HPDE6-E6E7 (cell line): ENCODE results near the gene ST8SIA5.

Source experiments
- DNase-seq: peaks from one replicate; pipeline ENCODE4 v3.0.0; 2011; ENCODE audit warnings: missing footprints; ENCODE audit errors: extremely low spot score

Gene ST8SIA5

GRCh38 chr18:46740046-46740445, 16.8 kb downstream of the ST8SIA5 start:
- DNase-seq = no peak

GRCh38 chr18:46738491-46738890, 18.4 kb downstream of the ST8SIA5 start:
- DNase-seq = no peak

GRCh38 chr18:46736736-46737135, 20.1 kb downstream of the ST8SIA5 start:
- DNase-seq = no peak

- DNase-seq = no peak
Measured at GRCh38 chr18:46736135-46736534, 20.7 kb downstream of the ST8SIA5 start.

- no peak for DNase-seq
Measured at GRCh38 chr18:46734981-46735380, 21.9 kb downstream of the ST8SIA5 start.

- no peak for DNase-seq
Measured at GRCh38 chr18:46733872-46734271, 23.0 kb downstream of the ST8SIA5 start.

GRCh38 chr18:46732801-46733200, 24.1 kb downstream of the ST8SIA5 start:
- no peak for DNase-seq

GRCh38 chr18:46732201-46732600, 24.7 kb downstream of the ST8SIA5 start:
- DNase-seq = no peak

GRCh38 chr18:46731316-46731715, 25.5 kb downstream of the ST8SIA5 start:
- no peak for DNase-seq

GRCh38 chr18:46728219-46728930, 28.5 kb downstream of the ST8SIA5 start:
- no peak for DNase-seq

- no peak for DNase-seq
Measured at GRCh38 chr18:46727177-46727576, 29.7 kb downstream of the ST8SIA5 start.

GRCh38 chr18:46725310-46725709, 31.5 kb downstream of the ST8SIA5 start:
- no peak for DNase-seq

- DNase-seq = no peak
Measured at GRCh38 chr18:46723856-46724415, 32.9 kb downstream of the ST8SIA5 start.

- DNase-seq = no peak
Measured at GRCh38 chr18:46722051-46722450, 34.8 kb downstream of the ST8SIA5 start.

- DNase-seq = no peak
Measured at GRCh38 chr18:46721331-46721730, 35.5 kb downstream of the ST8SIA5 start.

GRCh38 chr18:46720521-46720920, 36.3 kb downstream of the ST8SIA5 start:
- DNase-seq = no peak

- DNase-seq = no peak
Measured at GRCh38 chr18:46720092-46720491, 36.8 kb downstream of the ST8SIA5 start.

GRCh38 chr18:46719388-46719787, 37.5 kb downstream of the ST8SIA5 start:
- DNase-seq = no peak

GRCh38 chr18:46718501-46719341, 38.1 kb downstream of the ST8SIA5 start:
- no peak for DNase-seq

GRCh38 chr18:46716827-46717226, 40.0 kb downstream of the ST8SIA5 start:
- DNase-seq = no peak

- no peak for DNase-seq
Measured at GRCh38 chr18:46716336-46716735, 40.5 kb downstream of the ST8SIA5 start.

GRCh38 chr18:46715062-46715461, 41.8 kb downstream of the ST8SIA5 start:
- DNase-seq = no peak

GRCh38 chr18:46712406-46712805, 44.4 kb downstream of the ST8SIA5 start:
- no peak for DNase-seq
